Suprapubic skin (tissue), 3 donors: Measurements from ENCODE around the gene ATP5PF.
"Not testable (repeated sequence)": the region's sequence is repeated elsewhere in the genome, so short reads cannot be mapped to it uniquely, and the experiment has no call there.

ENCODE experiments used
- EP300 ChIP-seq: sonication (generic); formaldehyde crosslinking; IDR thresholded peaks from one replicate; pipeline ENCODE4 v1.6.1; 2017; ENCODE audit warnings: antibody characterized with exemption
- TF ChIP-seq, protein P1 (sequence below), 2 donors: fragments of 200-600 bp in 1 of 2; fragments of 450-650 bp in 1 of 2; sonication (generic) in 1 of 2; IDR thresholded peaks; one replicate each; pipeline ENCODE4 v1.5.1; 2016 to 2019; ENCODE audit warnings: antibody characterized with exemption in 2 of 2, mild to moderate bottlenecking in 1 of 2, moderate library complexity in 1 of 2

DNA sequence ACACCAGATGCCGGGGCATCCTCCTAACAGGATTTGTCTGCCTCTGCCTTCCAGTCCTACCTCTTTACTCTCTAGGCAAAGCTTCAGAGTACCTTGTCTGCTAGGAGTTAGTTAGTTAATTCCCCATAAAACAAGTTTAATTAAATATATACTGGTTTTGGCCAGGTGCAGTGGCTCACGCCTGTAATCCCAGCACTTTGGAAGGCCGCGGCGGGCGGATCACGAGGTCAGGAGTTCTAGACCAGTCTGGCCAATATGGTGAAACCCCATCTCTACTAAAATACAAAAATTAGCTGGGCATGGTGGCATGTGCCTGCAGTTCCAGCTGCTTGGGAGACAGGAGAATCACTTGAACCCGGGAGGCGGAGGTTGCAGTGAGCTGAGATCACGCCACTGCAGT is 20.6 kb downstream of the ATP5PF start:
- not testable (repeated sequence) for TF ChIP-seq EP300
- TF ChIP-seq, protein P1, sequence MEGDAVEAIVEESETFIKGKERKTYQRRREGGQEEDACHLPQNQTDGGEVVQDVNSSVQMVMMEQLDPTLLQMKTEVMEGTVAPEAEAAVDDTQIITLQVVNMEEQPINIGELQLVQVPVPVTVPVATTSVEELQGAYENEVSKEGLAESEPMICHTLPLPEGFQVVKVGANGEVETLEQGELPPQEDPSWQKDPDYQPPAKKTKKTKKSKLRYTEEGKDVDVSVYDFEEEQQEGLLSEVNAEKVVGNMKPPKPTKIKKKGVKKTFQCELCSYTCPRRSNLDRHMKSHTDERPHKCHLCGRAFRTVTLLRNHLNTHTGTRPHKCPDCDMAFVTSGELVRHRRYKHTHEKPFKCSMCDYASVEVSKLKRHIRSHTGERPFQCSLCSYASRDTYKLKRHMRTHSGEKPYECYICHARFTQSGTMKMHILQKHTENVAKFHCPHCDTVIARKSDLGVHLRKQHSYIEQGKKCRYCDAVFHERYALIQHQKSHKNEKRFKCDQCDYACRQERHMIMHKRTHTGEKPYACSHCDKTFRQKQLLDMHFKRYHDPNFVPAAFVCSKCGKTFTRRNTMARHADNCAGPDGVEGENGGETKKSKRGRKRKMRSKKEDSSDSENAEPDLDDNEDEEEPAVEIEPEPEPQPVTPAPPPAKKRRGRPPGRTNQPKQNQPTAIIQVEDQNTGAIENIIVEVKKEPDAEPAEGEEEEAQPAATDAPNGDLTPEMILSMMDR (IDR thresholded peaks at IDR 0.05), result not testable (repeated sequence)
